Measurements from ENCODE around the gene TLR10. TPM values are rescaled to one million over a fixed set of nuclear protein-coding genes. Genes with fewer than 3 reads are reported as not detected.

Gene TLR10
- total RNA-seq, 1 donor = not detected

DNA sequence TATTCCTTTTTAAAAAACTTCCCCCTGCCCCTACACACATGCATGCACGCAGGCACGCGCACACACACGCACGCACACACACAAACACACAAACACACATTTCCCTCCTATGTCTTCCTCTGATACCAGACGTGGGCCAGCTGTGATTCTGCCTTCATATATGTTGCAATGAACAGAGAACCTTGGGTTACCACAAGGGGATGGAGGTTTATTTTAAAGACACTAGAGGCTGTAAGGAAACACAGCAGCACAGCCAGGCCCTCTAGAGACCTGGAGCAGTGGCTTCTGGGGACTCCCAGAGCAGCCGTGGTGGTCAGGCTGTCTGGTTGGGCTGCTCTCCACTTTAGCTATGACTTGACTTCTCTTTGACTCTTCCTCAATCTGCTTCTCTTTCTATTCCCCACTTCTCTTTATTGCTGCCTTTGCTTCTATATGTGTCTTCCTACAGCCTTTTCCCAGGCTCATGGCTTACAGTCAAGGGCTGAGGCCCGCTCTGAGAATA, 3.2 kb upstream of the TLR10 start:
- no peak for TF ChIP-seq CTCF (IDR thresholded peaks at IDR 0.05; ENCODE audit: insufficient read depth, low read depth, low read length)
- DNase-seq (ENCODE audit: low read depth) = peak; percentile 4
- no peak overlapping the region for H3K4me3 ChIP-seq (ENCODE audit: low read depth, low read length)

DNA sequence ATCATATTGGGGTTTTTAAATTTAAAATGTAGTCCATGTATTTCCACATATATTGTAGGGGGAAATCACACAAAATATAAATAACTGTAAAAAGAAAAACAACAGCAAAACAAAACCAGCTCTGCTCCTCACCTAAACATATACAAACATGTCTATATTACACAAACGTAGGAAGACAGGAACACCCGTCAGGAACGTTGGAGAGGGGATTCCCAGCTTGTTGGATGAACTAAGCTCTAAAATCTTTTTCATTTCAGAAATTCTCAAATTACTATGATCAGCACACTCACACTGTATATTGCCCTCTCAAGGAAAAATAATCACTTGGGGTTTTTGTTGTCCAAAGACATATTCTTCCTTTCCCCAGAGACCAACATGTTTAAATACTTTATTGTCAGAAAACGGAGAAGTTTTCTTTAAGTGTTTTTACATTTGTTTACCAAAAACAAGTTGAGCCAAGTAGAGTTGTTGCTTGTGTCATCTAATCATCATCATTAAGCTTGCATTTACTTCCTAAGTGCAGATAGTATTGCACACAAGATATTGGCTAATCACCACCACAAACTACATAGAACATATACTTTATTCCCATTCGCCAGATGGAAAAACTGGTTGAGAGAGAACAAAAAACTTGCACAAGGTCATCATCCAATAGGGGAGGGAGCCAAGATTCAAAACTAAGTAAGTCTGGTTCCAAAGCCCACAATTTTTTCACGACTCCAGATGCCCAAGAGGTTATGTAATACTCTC, 2.4 kb upstream of the TLR10 start:
- DNase-seq (ENCODE audit: low read depth) = no peak
- H3K4me3 ChIP-seq (ENCODE audit: low read depth, low read length) = no peak overlapping the region
- no peak for TF ChIP-seq CTCF (IDR thresholded peaks at IDR 0.05; ENCODE audit: insufficient read depth, low read depth, low read length)

DNA sequence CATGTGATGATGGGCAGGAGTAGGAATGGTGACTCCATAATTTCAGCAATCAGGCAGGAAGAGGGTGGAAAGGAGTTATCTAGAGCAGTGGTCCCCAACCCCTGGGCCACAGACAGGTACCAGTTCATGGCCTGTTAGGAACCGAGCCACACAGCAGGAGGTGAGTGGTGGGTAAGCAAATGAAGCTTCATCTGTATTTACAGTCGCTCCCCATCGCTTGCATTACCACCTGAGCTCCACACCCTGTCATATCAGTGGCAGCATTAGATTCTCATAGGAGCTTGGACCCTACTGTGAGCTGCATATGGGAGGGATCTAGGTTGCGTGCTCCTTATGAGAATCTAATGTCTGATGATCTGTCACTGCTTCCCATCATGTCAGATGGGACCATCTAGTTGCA, 1.4 kb upstream of the TLR10 start:
- TF ChIP-seq CTCF (IDR thresholded peaks at IDR 0.05; ENCODE audit: insufficient read depth, low read depth, low read length) = no peak
- H3K4me3 ChIP-seq (ENCODE audit: low read depth, low read length) = no peak overlapping the region
- no peak for DNase-seq (ENCODE audit: low read depth)

DNA sequence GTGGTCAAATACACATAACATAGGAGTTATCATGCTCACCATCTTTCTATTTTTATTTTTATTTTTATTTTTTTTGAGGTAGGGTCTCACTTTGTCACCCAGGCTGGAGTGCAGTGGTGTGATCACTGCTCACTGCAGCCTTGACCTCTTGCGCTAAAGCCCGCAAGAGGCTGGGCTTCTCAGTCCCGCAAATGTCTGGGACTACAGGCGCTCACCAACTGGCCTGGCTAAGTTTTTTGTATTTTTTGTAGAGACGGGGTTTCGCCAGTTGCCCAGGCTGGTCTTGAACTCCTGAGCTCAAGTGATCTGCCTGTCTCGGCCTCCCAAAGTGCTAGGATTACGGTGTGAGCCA, 295 bp upstream of the TLR10 start:
- TF ChIP-seq CTCF (IDR thresholded peaks at IDR 0.05; ENCODE audit: insufficient read depth, low read depth, low read length) = no peak
- H3K4me3 ChIP-seq (ENCODE audit: low read depth, low read length) = no peak overlapping the region

GRCh38 chr4:38781854-38782261, 932 bp downstream of the TLR10 start:
- no peak overlapping the region for H3K4me3 ChIP-seq (ENCODE audit: low read depth, low read length)
- no peak for DNase-seq (ENCODE audit: low read depth)
- no peak for TF ChIP-seq CTCF (IDR thresholded peaks at IDR 0.05; ENCODE audit: insufficient read depth, low read depth, low read length)

More for the DNA sequence above, 295 bp upstream of the TLR10 start:
- no peak for DNase-seq (ENCODE audit: low read depth)

GRCh38 chr4:38780833-38781484, 1.8 kb downstream of the TLR10 start:
- no peak for TF ChIP-seq CTCF (IDR thresholded peaks at IDR 0.05; ENCODE audit: insufficient read depth, low read depth, low read length)
- no peak for DNase-seq (ENCODE audit: low read depth)
- no peak overlapping the region for H3K4me3 ChIP-seq (ENCODE audit: low read depth, low read length)

All from fibroblast of villous mesenchyme (primary cell).